ENCODE data around the gene GPC6.
"Not testable (repeated sequence)": the region's sequence is repeated elsewhere in the genome, so short reads cannot be mapped to it uniquely, and the experiment has no call there.

The GPC6 gene

DNA sequence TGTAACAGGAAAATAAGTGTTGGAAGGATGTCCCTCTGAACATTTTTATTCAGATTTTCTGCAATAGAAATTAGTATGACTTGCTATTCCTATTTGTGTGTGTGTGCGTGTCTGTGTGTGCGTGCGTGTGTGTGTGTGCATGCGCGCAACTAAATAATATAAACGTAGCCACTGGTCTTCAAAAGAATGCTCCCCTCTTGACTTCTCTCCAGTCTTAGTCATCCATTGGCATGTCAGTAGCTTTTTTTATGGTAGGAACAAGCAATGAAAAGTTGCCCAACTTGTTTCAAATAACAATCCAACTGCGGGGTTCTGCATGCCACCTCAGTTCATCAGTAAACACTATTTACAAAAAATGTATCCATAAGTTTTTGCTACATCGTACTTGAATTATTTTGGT lies 249.6 kb downstream of the GPC6 start:
- TF ChIP-seq POLR2AphosphoS5 (IDR thresholded peaks at IDR 0.05; ENCODE audit: low read depth) (no peak), SPI1 (IDR thresholded peaks at IDR 0.05; ENCODE audit: borderline replicate concordance, low read depth) (no peak), GABPA (IDR thresholded peaks at IDR 0.05; ENCODE audit: low read depth) (no peak)
- TF ChIP-seq, protein P1, sequence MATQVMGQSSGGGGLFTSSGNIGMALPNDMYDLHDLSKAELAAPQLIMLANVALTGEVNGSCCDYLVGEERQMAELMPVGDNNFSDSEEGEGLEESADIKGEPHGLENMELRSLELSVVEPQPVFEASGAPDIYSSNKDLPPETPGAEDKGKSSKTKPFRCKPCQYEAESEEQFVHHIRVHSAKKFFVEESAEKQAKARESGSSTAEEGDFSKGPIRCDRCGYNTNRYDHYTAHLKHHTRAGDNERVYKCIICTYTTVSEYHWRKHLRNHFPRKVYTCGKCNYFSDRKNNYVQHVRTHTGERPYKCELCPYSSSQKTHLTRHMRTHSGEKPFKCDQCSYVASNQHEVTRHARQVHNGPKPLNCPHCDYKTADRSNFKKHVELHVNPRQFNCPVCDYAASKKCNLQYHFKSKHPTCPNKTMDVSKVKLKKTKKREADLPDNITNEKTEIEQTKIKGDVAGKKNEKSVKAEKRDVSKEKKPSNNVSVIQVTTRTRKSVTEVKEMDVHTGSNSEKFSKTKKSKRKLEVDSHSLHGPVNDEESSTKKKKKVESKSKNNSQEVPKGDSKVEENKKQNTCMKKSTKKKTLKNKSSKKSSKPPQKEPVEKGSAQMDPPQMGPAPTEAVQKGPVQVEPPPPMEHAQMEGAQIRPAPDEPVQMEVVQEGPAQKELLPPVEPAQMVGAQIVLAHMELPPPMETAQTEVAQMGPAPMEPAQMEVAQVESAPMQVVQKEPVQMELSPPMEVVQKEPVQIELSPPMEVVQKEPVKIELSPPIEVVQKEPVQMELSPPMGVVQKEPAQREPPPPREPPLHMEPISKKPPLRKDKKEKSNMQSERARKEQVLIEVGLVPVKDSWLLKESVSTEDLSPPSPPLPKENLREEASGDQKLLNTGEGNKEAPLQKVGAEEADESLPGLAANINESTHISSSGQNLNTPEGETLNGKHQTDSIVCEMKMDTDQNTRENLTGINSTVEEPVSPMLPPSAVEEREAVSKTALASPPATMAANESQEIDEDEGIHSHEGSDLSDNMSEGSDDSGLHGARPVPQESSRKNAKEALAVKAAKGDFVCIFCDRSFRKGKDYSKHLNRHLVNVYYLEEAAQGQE (IDR thresholded peaks at IDR 0.05; ENCODE audit: insufficient replicate concordance, low read depth), result no peak
- TF ChIP-seq, protein P2, sequence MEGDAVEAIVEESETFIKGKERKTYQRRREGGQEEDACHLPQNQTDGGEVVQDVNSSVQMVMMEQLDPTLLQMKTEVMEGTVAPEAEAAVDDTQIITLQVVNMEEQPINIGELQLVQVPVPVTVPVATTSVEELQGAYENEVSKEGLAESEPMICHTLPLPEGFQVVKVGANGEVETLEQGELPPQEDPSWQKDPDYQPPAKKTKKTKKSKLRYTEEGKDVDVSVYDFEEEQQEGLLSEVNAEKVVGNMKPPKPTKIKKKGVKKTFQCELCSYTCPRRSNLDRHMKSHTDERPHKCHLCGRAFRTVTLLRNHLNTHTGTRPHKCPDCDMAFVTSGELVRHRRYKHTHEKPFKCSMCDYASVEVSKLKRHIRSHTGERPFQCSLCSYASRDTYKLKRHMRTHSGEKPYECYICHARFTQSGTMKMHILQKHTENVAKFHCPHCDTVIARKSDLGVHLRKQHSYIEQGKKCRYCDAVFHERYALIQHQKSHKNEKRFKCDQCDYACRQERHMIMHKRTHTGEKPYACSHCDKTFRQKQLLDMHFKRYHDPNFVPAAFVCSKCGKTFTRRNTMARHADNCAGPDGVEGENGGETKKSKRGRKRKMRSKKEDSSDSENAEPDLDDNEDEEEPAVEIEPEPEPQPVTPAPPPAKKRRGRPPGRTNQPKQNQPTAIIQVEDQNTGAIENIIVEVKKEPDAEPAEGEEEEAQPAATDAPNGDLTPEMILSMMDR (IDR thresholded peaks at IDR 0.05; ENCODE audit: insufficient read depth, low read length), result no peak
- no peak overlapping the region for H3K27ac ChIP-seq (replicated peaks)
- DNase-seq (ENCODE audit: low read depth in 1 of 2, low spot score in 1 of 2), result no peak
- H3K27me3 ChIP-seq (ENCODE audit: insufficient read depth, poor library complexity, severe bottlenecking), result no peaks in the 10 kb centered on the region
- no peak overlapping the region for H3K4me3 ChIP-seq (replicated peaks; ENCODE audit: insufficient read depth, low read length)

DNA sequence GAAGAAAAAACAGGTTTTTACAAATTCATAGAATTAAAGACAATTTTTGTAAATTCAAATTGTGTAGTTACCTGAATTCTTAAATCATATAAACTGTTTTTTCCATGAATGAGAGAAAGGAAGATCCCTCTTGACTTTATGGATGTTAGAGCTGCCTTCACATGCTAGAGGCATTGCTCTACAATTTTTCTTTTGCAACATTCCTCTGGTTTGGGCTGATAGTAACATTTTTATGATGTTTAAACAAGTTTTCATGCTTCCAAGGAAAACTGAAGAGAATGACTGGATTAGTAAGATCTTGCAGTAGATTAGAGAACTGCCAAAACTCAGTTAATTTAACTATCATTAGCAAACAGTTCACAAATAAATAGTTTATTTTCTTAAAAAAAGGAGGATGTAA lies 250.6 kb downstream of the GPC6 start:
- Histone ChIP-seq H3K4me3 (replicated peaks; ENCODE audit: insufficient read depth, low read length) (no peak overlapping the region), H3K27me3 (ENCODE audit: insufficient read depth, poor library complexity, severe bottlenecking) (no peaks in the 10 kb centered on the region), H3K27ac (replicated peaks) (no peak overlapping the region)
- TF ChIP-seq POLR2AphosphoS5 (IDR thresholded peaks at IDR 0.05; ENCODE audit: low read depth), result no peak
- TF ChIP-seq, protein P1 (IDR thresholded peaks at IDR 0.05; ENCODE audit: insufficient replicate concordance, low read depth), result no peak
- TF ChIP-seq, protein P2 (IDR thresholded peaks at IDR 0.05; ENCODE audit: insufficient read depth, low read length), result no peak
- no peak for TF ChIP-seq SPI1 (IDR thresholded peaks at IDR 0.05; ENCODE audit: borderline replicate concordance, low read depth)
- no peak for TF ChIP-seq GABPA (IDR thresholded peaks at IDR 0.05; ENCODE audit: low read depth)
- no peak for DNase-seq (ENCODE audit: low read depth in 1 of 2, low spot score in 1 of 2)

DNA sequence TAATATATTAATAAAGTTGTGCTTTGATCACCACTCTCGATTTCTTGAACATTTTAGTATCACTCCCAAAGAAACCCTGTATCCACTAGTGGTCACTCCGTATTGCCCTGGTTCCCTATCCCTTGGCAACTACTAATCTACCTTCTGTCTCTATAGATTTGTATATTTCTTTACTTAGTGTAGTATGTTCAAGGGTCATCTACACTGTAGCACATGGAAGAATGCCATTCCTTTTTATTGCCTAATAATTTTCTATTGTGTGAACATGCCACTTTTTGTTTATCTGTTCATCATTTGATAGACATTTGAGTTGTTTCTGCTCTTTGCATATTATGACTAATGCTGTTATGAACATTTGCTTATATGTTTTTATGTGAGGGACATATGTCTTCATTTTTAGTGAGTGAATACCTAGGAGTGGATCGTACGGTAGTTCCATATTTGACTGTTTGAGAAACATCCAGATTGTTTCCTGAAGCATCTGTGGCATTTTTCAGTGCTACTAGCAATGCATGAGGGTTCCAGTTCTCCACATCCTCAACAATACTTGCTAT lies 254.0 kb downstream of the GPC6 start:
- H3K27ac ChIP-seq (replicated peaks), result no peak overlapping the region
- DNase-seq (ENCODE audit: low read depth in 1 of 2, low spot score in 1 of 2), result no peak
- no peaks in the 10 kb centered on the region for H3K27me3 ChIP-seq (ENCODE audit: insufficient read depth, poor library complexity, severe bottlenecking)
- TF ChIP-seq POLR2AphosphoS5 (IDR thresholded peaks at IDR 0.05; ENCODE audit: low read depth), result no peak
- TF ChIP-seq, protein P2 (IDR thresholded peaks at IDR 0.05; ENCODE audit: insufficient read depth, low read length), result no peak
- no peak for TF ChIP-seq SPI1 (IDR thresholded peaks at IDR 0.05; ENCODE audit: borderline replicate concordance, low read depth)
- no peak for TF ChIP-seq GABPA (IDR thresholded peaks at IDR 0.05; ENCODE audit: low read depth)
- TF ChIP-seq, protein P1 (IDR thresholded peaks at IDR 0.05; ENCODE audit: insufficient replicate concordance, low read depth), result no peak
- H3K4me3 ChIP-seq (replicated peaks; ENCODE audit: insufficient read depth, low read length), result no peak overlapping the region

DNA sequence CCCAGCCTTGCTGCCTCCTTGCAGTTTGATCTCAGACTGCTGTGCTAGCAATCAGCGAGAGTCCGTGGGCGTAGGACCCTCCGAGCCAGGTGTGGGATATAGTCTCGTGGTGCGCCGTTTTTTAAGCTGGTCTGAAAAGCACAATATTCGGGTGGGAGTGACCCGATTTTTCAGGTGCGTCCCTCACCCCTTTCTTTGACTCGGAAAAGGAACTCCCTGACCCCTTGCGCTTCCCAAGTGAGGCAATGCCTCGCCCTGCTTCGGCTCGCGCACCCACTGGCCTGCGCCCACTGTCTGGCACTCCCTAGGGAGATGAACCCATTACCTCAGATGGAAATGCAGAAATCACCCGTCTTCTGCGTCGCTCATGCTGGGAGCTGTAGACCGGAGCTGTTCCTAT lies 269.5 kb downstream of the GPC6 start:
- H3K27ac ChIP-seq (replicated peaks); H3K4me3 ChIP-seq (replicated peaks; ENCODE audit: insufficient read depth, low read length); H3K27me3 ChIP-seq (ENCODE audit: insufficient read depth, poor library complexity, severe bottlenecking); DNase-seq (ENCODE audit: low read depth in 1 of 2, low spot score in 1 of 2): not testable (repeated sequence)

Data from HL-60 (cell line).